Mesothelial cell of epicardium (in vitro differentiated cells): ENCODE results near the gene MTF2. TPM values are rescaled to one million over a fixed set of nuclear protein-coding genes. Genes with fewer than 3 reads are reported as not detected.
"Not testable (repeated sequence)": the region's sequence is repeated elsewhere in the genome, so short reads cannot be mapped to it uniquely, and the experiment has no call there.

Source experiments
- DNase-seq, 2 experiments: peaks; one replicate each; pipeline ENCODE4 v3.0.0; 2021; ENCODE audit warnings: low spot score in 2 of 2; ENCODE audit not compliant: unreplicated experiment in 2 of 2
- H3K27ac Mint-ChIP-seq: 2 replicates; pipeline ENCODE4 v1.8.0; 2021; ENCODE audit warnings: mixed read lengths
- H3K27me3 Mint-ChIP-seq: 2 replicates; pipeline ENCODE4 v1.8.0; 2021; ENCODE audit warnings: low read depth, mixed read lengths
- H3K36me3 Mint-ChIP-seq: 2 replicates; pipeline ENCODE4 v1.8.0; 2021; ENCODE audit warnings: mixed read lengths
- H3K4me1 Mint-ChIP-seq: 2 replicates; pipeline ENCODE4 v1.8.0; 2021; ENCODE audit warnings: mixed read lengths
- H3K4me3 Mint-ChIP-seq: 2 replicates; pipeline ENCODE4 v1.8.0; 2021; ENCODE audit warnings: mild to moderate bottlenecking, moderate library complexity, mixed read lengths
- H3K9me3 Mint-ChIP-seq: 2 replicates; pipeline ENCODE4 v1.8.0; 2021; ENCODE audit warnings: mixed read lengths
- total RNA-seq: library from RNA; stranded (reverse); gene quantifications from 3 replicates; pipeline ENCODE4 v1.2.1, GENCODE V29; 2021
- TF ChIP-seq, protein P1 (sequence below): fragments of 200-600 bp; sonication (generic); IDR thresholded peaks from one replicate; pipeline ENCODE4 v1.5.0; 2021; ENCODE audit warnings: antibody characterized with exemption; ENCODE audit not compliant: unreplicated experiment

MTF2 gene
- total RNA-seq, 1 donor from 2014 or later = 76.2 TPM

DNA sequence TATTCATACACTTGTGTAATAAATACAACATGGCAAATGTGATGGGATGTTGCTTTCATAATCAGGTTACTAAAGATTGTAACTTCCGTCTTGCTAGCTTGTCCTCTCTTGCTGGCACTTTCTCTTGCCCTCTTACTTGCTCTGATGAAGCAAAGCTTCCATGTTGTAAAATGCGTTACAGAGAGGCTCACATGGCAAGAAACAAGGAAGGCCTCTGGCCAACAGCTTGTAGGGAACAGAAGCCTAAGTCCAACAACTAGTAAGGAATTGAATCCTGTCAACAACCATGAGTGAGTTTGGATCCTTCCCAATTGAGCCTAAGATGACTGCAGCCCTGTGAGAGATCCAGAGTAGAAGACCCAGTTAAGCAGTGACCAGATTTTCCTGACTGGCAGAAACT is 85.7 kb downstream of the MTF2 start:
- Mint-ChIP-seq H3K27ac (no peak overlapping the region), H3K4me3 (no peak overlapping the region)
- DNase-seq = no peak

DNA sequence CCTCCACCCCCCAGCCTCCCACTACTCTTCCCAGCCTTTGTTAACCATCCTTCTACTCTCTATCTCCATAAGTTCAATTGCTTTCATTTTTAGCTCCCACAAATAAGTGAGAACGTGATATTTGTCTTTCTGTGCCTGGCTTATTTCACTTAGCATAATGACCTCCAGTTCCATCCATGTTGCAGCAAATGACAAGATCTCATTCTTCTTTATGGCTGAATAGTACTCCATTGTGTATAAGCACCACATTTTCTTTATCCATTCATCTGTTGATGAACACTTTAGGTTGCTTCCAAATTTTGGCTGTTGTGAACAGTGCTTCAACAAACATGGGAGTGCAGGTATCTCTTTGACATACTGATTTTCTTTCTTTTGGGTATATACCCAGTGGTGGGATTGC is 86.8 kb downstream of the MTF2 start:
- H3K27me3 Mint-ChIP-seq, H3K27ac Mint-ChIP-seq: not testable (repeated sequence)
- H3K9me3 Mint-ChIP-seq = peaks cover 39% of the 10 kb centered on the region

More for the DNA sequence above, 85.7 kb downstream of the MTF2 start:
- Mint-ChIP-seq H3K4me1 (no peaks in the 10 kb centered on the region), H3K27me3 (no peaks in the 10 kb centered on the region), H3K36me3 (peaks cover 42% of the 10 kb centered on the region), H3K9me3 (peaks cover 39% of the 10 kb centered on the region)
- TF ChIP-seq, protein P1, sequence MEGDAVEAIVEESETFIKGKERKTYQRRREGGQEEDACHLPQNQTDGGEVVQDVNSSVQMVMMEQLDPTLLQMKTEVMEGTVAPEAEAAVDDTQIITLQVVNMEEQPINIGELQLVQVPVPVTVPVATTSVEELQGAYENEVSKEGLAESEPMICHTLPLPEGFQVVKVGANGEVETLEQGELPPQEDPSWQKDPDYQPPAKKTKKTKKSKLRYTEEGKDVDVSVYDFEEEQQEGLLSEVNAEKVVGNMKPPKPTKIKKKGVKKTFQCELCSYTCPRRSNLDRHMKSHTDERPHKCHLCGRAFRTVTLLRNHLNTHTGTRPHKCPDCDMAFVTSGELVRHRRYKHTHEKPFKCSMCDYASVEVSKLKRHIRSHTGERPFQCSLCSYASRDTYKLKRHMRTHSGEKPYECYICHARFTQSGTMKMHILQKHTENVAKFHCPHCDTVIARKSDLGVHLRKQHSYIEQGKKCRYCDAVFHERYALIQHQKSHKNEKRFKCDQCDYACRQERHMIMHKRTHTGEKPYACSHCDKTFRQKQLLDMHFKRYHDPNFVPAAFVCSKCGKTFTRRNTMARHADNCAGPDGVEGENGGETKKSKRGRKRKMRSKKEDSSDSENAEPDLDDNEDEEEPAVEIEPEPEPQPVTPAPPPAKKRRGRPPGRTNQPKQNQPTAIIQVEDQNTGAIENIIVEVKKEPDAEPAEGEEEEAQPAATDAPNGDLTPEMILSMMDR = no peak

DNA sequence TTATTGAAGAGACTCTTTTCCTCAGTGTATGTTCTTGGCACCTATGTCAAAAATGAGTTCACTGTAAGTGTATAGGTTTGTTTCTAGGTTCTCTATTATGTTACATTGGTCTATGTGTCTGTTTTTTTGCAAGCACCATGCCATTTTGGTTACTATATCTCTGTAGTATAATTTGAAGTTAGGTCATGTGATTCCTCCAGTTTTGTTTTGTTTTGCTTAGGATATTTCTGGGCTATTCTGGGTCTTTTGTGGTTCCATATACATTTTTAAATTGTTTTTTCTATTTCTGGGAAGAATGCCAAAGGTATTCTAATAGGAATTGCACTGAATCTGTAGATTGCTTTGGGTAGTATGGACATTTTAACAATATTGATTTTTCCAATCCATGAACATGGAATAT is 87.9 kb downstream of the MTF2 start:
- DNase-seq = no peak
- peaks cover 39% of the 10 kb centered on the region for H3K9me3 Mint-ChIP-seq

More for the DNA sequence above, 86.8 kb downstream of the MTF2 start:
- H3K36me3 Mint-ChIP-seq = peaks cover 44% of the 10 kb centered on the region
- not testable (repeated sequence) for H3K4me3 Mint-ChIP-seq, DNase-seq, H3K4me1 Mint-ChIP-seq

DNA sequence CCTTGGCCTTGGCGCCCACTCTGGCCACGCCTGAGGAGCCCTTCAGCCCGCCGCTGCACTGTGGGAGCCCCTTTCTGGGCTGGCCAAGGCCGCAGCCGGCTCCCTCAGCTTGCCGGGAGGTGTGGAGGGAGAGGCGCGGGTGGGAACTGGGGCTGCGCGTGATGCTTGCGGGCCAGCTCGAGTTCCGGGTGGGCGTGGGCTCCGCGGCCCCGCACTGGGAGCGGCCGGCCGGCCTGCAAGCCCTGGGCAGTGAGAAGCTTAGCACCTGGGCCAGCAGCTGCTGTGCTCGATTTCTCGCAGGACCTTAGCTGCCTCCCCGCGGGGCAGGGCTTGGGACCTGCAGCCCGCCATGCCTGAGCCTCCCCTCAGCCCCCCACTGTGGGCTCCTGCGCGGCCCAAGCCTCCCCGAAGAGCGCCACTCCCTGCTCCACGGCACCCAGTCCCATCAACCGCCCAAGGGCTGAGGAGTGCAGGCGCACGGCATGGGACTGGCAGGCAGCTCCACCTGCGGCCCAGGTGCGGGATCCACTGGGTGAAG is 91.1 kb downstream of the MTF2 start:
- peaks cover 45% of the 10 kb centered on the region for H3K9me3 Mint-ChIP-seq
- H3K4me1 Mint-ChIP-seq = peaks cover 21% of the 10 kb centered on the region

More for the DNA sequence above, 87.9 kb downstream of the MTF2 start:
- no peak overlapping the region for H3K4me3 Mint-ChIP-seq
- TF ChIP-seq, protein P1 = no peak
- H3K27ac Mint-ChIP-seq = no peak overlapping the region
- no peaks in the 10 kb centered on the region for H3K27me3 Mint-ChIP-seq
- peaks cover 6% of the 10 kb centered on the region for H3K4me1 Mint-ChIP-seq
- H3K36me3 Mint-ChIP-seq = peaks cover 49% of the 10 kb centered on the region

DNA sequence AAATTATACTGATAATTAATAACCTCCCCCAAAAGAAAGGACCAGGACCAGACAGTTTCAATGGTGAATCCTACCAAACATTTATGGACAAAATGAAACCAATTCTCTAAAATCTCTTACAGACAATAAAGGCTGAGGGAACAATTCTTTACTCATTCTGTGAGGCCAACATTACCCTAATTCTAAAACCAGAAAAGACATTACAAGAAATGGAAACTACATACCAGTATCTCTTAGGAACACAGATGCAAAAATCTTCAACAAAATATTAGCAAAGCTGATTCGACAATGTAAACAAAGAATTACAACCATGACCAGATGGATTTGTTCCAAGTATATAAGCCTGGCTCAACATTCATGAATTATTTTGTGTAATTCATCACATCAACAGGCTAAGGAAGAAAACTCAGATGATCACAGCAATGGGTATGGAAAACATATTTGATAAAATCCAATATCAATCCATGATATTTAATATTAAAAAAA is 92.5 kb downstream of the MTF2 start:
- TF ChIP-seq, protein P1 = no peak
- Mint-ChIP-seq H3K9me3 (peaks cover 35% of the 10 kb centered on the region), H3K27me3 (no peaks in the 10 kb centered on the region), H3K27ac (peak overlapping the region; percentile 29), H3K4me1 (peaks cover 21% of the 10 kb centered on the region), H3K4me3 (no peak overlapping the region), H3K36me3 (peaks cover 47% of the 10 kb centered on the region)
- no peak for DNase-seq

More for the DNA sequence above, 91.1 kb downstream of the MTF2 start:
- not testable (repeated sequence) for H3K27me3 Mint-ChIP-seq, H3K4me3 Mint-ChIP-seq, H3K27ac Mint-ChIP-seq, DNase-seq
- H3K36me3 Mint-ChIP-seq = peaks cover 57% of the 10 kb centered on the region

DNA sequence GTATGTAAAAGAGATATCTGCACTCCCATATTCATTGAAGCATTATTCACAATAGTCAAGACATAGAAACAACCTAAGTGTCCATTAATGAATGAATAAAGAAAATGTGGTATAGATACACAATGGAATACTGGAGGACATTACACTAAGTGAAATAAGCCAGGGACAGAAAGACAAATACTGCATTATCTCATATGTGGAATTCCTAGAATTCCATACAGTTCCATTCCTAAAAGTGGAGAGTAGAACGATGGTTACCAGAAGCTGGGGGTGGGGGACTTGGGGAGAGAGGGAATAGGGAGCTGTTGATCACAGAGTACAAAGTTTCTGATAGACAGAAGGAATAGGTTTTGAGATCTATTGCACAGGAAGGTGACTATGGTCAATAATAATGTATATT is 93.7 kb downstream of the MTF2 start:
- Mint-ChIP-seq H3K4me3 (no peak overlapping the region), H3K36me3 (peaks cover 35% of the 10 kb centered on the region), H3K9me3 (peaks cover 23% of the 10 kb centered on the region), H3K27ac (peak overlapping the region; percentile 83), H3K4me1 (peaks cover 26% of the 10 kb centered on the region), H3K27me3 (no peaks in the 10 kb centered on the region)
- TF ChIP-seq, protein P1 = no peak
- DNase-seq = no peak

DNA sequence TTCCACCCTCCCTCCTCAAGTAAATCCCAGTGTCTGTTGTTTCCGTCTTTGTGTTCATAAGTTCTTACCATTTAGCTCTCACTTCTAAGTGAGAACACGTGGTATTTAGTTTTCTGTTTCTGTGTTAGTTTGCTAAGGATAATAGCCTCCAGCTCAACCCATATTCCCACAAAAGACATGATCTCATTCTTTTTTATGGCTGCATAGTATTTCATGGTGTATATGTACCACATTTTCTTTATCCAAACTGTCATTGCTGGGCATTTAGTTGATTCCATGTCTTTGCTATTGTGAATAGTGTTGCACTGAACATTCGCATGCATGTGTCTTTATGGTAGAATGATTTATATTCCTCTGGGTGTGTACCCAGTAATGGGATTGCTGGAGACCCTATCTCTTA is 95.6 kb downstream of the MTF2 start:
- H3K4me3 Mint-ChIP-seq, DNase-seq, H3K9me3 Mint-ChIP-seq, H3K27me3 Mint-ChIP-seq: not testable (repeated sequence)
- peaks cover 19% of the 10 kb centered on the region for H3K36me3 Mint-ChIP-seq
- H3K4me1 Mint-ChIP-seq = peaks cover 37% of the 10 kb centered on the region
- peak overlapping the region; percentile 72 for H3K27ac Mint-ChIP-seq
